DMS79 (cell line): ENCODE measurements around the gene PSMD8.
A peak's percentile ranks its signal among the peaks of the same experiment; 100 is the strongest.
"Not testable (repeated sequence)": the region's sequence is repeated elsewhere in the genome, so short reads cannot be mapped to it uniquely, and the experiment has no call there.

Experiments used
- DNase-seq: peaks from one replicate; lab custom pipeline; 2025; lab: John Stamatoyannopoulos, UW

Gene PSMD8

DNA sequence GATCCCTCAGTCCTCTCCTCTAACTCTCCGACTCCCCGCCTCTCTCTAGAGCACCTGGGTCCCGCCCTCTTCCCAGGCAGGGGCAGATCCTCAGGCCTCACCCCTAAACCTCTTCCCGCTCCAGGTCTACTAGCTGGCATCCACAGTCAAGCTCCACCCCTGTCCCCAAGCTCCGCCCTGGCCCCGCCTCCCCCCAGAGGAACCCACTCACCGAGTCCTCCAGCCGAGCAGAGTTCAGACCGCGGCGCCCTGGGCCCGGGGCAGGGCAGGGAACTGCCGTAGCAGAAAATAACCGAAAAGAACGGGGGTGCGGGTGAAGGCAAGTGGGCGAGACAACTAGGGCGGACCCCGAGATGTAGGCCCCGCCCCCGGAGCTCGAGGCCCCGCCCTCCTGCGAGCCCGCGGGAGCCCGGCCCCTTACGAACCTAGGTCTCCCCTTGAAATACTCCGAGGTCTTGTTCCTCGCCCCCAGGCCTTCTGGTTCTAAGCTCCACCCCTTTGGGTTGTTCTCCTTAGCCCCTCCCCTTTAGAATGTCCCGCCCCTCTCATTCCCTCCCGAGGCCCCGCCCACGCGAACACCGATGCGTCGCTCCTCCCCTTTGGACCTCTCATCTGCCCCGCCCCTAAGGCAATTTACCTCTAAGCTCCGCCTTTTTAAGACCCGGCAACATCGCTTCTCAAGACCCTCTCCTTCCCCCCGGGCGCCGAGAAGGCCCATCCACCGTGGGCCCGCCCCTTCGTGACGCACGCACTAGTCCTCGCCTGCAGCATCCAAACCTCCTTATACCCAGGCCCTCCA, 13.4 kb downstream of the PSMD8 start, which contains the start of gene GGN:
Gene GGN (minus strand): TSS at position 485 of the 799 bp plus-strand sequence. CDS start 773 bp downstream, outside the sequence.
- peak; percentile 82 for DNase-seq

DNA sequence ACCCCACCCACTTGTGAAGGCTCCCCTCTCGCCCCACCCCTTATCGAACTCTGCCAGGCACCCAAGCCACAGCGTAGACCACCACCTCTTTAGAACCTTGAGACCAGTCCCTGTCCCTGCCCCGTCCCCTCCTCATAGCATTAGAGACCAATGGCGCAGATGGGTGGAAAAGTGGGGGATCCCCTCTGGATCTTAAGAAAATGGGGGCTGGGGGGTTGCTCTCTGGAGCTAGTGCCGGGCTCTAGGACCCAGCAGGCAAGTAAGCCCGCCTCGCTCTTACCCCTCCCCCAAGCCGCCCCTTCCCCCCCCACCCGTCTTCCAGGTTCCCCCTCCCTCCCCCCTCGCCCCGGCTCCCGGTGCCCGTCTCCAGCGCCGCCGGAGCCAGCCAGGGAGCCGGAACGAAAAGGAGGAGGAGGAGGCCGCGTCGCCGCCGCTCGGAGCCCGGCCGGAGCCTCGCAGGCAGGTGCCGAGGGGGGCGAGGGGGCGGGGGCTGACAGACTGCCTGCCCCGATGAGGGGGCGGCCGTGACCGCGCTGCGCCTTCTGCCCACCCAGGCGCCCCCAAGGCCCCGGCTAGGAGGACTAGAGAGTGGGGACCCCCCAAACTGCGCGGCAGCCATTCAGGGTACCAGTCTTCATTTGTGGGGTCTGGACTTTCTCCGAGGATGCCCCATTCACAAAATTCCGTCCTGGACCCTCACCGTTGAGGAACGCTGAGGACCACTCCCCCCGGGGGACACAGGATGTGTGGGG, 14.2 kb downstream of the PSMD8 start, which contains the start of gene SPRED3:
Gene SPRED3 (plus strand): TSS at position 349 of the 752 bp plus-strand sequence. CDS start 1,606 bp downstream, outside the sequence.
- peak; percentile 82 for DNase-seq

DNA sequence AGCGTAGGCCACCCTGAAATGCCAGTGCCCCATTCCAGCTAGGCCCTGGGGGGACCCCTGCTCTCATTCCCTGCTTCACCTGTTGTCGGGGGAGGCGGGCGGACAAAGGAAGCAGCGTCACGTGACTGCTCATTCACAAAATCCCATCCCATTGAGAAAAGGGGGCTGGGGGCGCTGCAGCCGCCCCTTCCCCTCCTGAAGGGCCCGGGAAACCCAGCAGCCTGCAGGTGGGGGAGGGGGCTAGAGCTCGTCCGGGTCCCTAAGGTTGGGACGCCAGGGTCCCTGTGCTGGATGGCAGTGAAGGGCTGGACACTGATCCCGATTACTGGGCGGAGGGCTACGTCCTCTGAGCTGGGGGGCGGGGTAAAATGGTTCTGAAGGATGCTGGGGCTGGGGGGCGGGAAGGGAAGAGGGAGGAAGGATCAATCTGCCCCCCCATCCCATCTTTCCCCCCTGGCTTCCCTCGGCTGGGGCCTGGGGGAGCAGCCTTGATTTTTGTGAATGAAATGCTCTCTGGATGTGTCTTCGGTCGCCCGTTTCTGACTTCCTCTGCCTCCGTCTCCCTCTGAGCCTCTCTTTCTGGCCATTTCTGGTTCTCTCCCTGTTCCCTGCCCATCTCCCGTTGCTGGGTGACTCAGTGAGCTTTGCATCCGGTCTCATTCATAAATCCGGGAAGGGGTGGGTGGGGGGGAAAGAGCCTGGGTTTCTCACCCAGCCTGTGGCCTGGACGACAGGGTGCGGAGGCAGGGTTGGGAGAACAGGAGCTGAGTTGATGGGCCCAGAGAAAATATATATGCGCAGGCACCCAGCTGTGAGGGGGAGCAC, 14.9 kb downstream of the PSMD8 start:
- peak; percentile 32 for DNase-seq

DNA sequence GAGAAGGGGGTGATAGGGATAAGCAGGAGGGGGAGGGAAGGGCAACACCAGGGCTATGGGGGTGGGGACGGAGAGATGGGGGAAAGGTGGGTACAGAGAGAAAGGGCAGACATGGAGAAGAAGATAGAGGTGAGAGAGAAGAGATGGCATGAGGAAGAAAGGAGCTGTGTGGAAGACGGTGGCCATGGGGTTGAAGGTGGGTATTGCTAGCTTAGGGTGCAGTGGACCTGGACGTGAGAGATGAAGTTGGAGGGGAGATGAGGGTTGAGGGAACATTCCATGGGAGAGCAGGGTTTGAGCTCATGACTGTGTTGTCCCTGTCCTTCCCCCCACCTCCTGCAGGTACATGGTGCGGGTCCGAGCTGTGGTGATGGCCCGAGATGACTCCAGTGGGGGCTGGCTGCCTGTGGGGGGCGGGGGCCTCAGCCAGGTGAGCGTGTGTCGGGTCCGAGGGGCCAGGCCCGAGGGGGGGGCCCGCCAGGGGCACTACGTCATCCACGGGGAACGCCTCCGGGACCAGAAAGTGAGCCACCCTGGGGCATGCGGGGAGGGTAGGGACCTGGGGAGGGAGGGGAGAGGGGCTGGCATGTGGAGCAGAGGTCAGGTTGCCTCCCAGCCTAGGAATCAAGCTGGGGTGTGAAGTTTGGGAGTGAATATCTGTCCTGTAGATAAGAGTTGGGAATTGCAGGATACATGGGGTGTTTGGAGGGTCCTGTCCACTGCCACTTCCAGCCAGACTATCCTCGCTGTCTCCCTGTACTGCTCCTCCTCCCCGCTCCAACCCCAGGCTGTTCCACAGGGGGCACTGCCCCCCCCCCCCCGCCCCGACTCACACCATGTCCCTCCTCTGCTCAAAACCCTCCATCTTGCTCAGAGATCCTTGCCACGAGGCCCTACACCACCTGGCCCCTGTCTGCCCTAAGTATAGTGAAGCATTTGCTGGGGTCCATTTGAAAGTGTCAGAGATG, 15.9 kb downstream of the PSMD8 start:
- DNase-seq: no peak

DNA sequence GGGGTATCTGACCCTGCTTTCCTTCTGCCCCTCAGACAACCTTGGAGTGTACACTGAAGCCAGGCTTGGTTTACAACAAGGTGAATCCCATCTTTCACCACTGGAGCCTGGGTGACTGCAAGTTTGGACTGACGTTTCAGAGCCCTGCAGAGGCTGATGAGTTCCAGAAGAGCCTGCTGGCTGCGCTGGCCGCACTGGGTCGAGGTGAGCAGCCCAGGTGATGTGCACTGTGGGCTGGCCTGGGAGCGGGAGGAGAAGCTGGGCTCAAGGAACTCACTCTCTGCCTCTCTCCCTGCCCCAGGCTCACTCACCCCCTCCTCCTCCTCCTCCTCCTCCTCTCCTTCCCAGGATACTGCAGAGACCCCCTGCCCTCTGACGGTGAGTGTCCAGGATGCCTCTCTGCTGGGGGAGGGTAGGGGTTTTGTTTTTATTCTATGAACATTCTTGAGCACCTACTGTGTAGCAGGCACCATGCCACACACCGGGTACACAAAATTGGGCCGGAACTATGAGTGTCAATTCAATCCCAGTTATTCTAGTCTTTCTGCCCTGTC, 17.6 kb downstream of the PSMD8 start:
- no peak for DNase-seq

DNA sequence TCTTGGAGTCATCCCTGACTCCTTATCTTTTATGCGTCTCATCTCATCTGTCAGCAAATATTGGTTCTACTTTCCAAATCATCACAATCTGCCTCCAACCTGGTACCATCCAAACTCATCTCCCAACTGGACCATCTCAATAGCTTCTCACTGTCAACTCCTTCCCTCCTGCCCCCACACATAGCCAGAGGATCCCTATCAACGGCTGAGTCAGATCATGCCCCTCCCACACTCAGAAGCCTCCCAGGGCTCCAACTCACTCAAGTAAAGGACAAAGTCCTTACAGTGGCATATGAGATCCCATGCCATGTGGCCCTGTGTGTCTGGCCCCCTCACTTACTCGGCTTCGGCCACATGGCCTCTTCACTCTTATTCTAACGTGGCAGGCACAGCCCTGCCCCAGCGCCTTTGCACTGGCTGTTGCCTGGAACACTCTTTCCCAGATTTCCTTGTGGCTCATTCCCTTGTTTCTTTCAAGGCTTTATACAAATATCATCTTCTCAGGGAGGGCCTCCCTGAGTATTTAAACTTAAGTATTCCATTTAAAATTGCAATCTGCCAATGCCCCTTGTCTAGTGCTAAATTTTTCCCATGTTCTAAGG, 18.4 kb downstream of the PSMD8 start:
- DNase-seq: no peak

DNA sequence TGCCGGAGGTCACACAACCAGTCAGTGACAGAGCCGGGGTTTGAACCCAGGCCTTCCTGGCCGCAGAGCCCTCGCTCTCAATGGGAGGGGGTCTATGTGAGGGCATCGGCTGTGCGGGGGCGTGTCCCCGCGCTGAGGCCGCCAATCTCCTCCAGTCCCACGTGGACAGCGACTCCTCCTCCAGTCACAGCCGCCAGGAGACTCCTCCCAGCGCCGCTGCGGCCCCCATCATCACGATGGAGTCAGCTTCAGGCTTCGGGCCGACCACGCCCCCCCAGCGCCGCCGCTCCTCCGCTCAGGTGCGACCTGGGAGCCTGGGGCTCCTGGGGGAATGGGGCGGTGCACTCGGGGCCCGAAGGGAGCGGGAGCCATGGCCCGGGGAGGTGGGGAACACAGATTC, 20.1 kb downstream of the PSMD8 start:
- no peak for DNase-seq

DNA sequence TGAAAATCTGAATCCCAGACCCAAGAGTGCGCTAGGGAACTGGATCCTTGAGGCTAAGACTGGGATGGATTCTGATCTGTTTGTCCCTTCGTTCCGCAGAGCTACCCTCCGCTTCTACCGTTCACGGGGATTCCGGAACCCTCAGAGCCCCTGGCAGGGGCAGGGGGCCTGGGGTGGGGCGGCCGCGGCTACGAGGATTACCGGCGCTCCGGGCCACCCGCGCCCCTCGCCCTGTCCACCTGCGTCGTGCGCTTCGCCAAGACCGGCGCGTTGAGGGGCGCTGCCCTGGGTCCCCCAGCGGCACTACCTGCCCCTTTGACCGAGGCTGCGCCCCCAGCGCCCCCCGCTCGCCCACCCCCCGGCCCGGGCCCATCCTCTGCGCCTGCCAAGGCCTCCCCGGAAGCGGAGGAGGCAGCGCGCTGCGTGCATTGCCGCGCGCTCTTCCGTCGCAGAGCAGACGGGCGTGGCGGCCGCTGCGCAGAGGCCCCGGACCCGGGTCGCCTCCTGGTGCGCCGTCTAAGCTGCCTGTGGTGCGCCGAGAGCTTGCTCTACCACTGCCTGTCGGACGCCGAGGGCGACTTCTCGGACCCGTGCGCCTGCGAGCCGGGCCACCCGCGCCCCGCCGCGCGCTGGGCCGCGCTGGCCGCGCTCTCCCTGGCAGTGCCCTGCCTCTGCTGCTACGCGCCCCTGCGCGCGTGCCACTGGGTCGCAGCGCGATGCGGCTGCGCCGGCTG, 21.2 kb downstream of the PSMD8 start:
- DNase-seq: no peak

DNA sequence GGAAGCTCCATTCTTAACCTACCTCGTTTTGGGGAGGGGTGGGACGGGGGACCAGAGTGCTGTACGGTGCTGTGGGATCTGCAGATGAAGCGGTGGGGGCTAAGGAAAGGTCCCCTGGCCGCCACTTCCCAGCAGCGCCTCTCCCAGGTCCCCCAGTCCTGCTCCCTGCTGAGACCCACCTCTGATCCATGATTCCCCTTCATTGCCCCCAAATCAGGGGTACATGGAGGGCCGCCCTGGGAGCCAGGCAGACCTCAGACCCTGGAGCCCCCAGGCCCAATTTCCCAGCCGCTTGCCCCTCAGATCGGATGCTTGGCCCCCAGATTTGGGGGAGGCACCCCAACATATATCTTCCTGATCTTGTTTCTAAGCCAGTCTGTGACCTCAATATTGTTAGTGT, 24.7 kb downstream of the PSMD8 start:
- DNase-seq: no peak

DNA sequence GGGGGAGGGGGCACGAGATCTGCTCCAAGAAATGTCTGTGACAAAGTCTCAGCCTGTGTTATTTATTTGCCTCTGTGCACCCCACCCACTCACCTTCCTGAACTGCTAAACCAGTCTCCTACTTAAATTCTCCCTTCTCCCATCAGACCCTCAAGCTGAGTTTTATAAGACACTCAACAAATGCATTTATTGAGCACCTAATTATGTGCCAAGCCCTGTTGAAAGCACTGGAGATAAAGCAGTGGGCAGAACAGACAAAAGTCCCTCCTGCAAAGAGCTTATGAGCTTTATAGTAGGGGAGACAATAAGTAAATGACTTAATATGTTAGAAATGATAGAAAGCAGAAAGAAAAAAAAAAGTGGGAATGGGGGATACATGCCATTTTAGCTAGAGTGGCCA, 25.2 kb downstream of the PSMD8 start:
- DNase-seq: no peak

DNA sequence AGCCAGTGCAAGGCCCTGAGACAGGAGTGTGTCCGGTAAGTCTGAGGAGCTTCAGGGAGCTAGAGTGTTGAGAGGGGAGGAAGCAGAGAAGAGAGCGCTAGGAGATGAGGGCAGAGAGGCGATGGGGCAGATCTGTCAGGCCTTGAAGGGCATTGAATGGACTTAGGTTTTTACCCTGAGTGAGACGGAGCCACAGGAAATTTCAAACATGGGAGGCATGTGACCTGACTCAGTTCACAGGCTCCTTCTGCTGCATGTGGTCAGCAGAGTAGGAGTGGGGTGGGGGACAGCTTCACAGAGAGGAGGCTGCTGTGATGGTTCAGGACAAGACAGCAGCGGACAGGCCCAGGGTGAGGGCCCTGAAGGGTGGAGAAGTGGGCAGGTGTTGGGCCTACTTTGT, 26.0 kb downstream of the PSMD8 start:
- DNase-seq: no peak

DNA sequence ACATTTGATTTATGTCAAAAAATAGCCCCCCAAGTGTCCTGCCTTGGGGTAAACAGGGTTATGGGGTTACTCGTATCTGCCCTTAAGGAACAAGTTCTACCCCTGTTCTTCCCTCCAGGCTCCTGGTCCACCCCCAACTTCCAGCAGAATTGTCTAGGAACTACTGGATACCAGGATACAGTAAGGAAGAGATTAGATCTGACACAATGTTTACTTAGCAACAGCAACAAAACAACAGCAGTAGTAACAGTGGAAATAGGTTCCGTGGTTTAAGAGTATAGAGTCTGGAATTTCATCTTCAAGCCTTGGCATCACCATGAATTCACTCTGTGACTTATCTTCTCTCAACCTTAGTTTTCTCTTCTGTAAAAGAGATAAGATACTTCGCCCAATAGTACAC, 26.8 kb downstream of the PSMD8 start:
- DNase-seq: no peak

DNA sequence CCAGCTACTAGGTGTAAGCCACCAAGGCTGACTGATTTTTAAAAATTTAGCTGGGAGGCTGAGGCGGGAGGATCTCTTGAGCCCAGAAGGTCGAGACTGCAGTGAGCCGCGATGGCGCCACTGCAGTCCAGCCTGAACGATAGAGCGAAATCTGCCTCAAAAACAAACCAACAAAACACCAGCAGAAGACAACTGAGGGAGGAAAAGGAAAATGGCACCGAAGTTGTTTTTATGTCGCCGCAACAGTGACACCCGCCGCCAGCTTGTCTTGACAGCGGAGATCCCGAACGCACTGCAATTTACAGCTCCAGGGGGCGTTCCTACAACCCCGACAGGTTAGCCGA, 28.2 kb downstream of the PSMD8 start:
- no peak for DNase-seq

DNA sequence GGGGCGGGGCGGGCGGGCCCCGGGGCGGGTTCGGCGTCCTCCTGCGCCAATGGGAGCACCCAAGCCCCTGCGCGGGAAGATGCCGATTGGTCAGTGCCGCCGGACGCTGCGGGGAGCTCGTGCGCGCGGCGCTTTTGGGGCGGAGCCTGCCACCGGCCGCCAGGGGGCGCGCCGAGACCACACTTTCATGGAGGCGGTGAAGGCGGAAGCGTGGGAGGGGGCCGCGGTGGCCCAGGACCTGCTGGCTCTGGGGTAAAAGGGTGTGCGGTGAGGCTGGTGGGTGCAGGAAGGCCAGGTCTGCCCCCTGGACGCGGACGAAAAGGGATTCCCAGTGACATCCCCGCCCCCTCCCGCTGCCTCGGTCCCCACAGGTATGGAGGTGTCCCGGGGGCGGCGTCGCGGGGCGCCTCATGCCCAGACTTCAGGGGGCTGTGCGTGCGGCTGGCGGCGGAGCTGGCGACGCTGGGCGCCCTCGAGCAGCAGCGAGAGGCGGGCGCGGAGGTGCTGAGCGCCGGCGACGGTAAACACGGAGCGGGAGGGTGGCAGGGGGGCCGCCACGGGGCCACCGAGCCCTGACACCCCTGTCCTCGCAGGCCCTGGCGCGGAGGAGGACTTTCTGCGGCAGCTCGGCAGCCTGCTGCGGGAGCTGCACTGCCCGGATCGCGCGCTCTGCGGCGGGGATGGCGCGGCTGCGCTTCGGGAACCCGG, 28.8 kb downstream of the PSMD8 start, which contains the start of gene FAM98C:
Gene FAM98C (plus strand): TSS at position 127 of the 708 bp plus-strand sequence. CDS start 61 bp downstream, at position 188.
- peak; percentile 92 for DNase-seq

DNA sequence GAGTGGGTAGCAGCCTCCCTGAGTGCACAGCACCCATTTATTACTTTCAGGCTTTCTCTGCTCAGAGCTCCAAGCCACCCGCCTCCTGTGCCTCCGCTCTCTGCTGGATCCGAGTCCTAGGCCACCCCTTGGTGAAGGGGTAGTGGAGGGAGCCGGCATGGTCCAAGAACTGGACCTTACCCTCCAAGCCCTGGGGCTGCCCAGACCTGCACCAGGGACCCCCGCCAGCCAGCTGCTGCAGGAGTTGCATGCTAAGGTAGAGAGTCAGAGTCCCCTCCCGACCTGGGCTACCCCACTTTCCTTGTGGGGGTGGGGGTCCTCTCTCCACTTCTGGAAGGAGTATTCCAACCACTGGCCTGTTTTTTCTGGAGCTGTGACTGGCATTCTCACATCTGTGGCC, 30.5 kb downstream of the PSMD8 start:
- no peak for DNase-seq

DNA sequence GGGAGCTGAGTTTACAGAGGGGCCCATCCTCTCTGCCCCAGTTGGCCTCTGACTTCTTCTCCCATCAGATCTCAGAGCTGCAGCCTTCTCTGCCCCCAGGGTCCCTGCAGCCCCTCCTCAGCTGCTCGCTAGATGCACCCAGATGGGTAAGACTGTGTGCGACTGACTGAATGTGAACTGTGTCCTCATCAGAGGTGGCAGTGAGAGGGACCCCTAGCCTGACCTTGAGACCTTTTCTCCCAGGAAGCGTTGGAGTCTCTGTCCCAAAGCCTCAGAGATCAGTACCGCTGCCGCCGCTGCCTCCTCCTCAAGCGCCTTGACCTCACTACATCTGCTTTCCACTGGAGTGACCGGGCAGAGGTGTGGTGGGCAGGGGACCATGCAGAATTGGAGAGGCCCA, 30.9 kb downstream of the PSMD8 start:
- DNase-seq: no peak

DNA sequence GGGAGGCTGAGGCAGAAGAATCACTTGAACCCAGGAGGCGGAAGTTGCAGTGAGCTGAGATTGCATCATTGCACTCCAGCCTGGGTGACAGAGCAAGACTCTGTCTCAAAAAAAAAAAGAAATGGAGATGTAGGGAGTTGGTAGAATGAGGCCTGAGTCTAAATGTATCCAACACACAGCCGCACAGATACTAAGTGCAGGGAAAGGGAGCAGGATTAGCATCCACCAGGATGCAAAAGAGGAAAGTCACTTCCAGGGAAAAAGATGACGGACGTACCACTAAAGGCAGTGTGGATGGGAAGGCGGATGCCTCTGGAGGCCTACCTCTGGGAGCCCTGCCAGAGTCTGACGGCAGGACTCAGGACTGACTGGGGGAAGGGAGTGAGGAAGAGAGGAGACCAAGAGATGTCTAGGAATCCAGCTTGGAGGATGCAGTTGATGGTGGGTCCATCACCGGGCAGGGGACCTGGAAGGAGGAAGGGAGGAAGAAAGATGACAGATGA, 35.3 kb downstream of the PSMD8 start:
- DNase-seq: no peak

DNA sequence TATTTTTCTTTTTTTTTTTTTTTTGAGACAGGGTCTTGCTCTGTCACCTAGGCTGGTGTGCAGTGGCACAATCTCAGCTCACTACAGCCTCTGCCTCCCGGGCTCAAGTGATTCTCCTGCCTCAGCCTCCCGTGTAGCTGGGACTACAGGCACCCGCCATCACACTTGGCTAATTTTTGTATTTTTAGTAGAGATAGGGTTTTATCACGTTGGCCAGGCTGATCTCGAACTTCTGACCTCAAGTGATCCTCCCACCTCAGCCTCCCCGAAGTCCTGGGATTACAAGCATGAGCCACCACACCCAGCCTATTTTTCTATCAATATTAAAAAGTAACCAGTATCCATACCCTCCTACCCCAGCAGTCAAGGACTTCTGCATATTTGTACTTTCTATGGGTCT, 36.0 kb downstream of the PSMD8 start:
- DNase-seq: not testable (repeated sequence)
